ENCODE data around the gene KIF17.

Gene KIF17

DNA sequence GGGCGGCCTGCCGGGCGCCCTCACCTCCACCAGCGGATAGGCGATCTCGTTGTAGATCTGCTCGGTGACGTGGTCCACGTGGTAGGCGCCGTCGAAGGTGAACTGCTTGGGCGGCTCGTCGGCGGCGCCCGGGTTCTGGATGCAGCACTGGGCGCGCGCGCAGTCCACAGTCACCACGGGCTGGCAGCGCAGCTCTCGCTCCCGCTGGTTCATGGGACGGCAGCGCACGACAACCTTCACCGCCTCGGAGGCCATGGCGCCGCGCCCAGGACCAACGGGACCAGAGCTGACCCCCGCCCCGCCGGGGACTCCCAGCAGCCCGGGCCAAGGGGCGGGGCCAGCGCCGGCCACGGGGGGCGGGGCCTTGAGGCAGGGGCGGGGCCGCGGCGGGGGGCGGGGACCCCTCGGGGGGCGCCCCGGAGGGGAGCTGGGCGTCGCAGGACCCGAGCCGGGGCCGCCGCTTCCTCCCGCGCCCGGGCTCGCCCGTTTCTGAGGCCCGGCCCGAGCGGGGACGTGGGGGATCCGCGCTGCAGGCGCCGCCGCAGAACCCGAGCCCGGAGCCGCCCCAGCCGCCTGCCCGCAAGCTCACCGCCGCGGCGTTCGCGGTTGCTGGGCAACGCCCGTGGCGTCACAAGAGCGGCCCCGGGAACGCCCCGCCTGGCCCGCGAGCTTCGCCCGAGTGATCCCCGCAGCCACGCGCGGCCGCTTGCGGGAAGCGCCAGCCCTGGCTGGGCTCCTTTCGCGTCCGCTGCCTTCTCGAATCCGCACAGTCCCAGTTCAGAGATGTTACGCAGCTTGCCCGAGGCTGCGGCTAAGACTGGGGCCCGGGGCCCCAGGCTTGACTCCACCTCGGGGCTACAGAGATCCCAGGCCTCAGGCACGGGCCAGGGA, at the start of gene KIF17:
KIF17 (minus strand) TSS at position 556 of the 891 bp plus-strand sequence; CDS start at position 255, 301 bp downstream.
- TF ChIP-seq, protein P1, sequence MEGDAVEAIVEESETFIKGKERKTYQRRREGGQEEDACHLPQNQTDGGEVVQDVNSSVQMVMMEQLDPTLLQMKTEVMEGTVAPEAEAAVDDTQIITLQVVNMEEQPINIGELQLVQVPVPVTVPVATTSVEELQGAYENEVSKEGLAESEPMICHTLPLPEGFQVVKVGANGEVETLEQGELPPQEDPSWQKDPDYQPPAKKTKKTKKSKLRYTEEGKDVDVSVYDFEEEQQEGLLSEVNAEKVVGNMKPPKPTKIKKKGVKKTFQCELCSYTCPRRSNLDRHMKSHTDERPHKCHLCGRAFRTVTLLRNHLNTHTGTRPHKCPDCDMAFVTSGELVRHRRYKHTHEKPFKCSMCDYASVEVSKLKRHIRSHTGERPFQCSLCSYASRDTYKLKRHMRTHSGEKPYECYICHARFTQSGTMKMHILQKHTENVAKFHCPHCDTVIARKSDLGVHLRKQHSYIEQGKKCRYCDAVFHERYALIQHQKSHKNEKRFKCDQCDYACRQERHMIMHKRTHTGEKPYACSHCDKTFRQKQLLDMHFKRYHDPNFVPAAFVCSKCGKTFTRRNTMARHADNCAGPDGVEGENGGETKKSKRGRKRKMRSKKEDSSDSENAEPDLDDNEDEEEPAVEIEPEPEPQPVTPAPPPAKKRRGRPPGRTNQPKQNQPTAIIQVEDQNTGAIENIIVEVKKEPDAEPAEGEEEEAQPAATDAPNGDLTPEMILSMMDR (IDR thresholded peaks at IDR 0.05; ENCODE audit: low read depth, low read length) = no peak
- peak; percentile 72 to 85 for DNase-seq (ENCODE audit: low read depth in 2 of 2)
- peak within 1 kb of the TSS; percentile 34 to 52 for H3K4me3 ChIP-seq (replicated peaks in 1 of 2; ENCODE audit: low read depth in 2 of 2, low read length in 2 of 2)

DNA sequence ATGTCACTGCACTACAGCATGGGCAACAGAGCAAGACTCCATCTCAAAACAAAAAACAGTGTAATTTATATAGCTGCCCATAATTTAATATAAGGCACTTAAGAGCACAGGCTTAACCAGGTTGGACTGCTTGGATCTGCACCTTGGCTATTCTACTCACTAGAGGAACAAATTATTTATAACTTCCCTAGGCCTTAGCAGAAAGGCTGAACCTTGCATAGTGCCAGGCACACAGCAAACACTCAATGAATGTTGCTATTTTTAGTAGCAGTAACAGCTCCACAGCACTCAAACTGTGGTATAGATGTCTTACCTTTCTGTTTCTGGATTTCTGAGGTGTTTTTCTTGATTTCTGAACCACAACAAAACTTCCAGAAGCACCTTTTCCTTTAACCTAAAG, 49.5 kb upstream of the KIF17 start:
- TF ChIP-seq, protein P1 (IDR thresholded peaks at IDR 0.05; ENCODE audit: low read depth, low read length) = no peak
- no peak overlapping the region for H3K4me3 ChIP-seq (replicated peaks in 1 of 2; ENCODE audit: low read depth in 2 of 2, low read length in 2 of 2)
- DNase-seq (ENCODE audit: low read depth in 2 of 2) = no peak

DNA sequence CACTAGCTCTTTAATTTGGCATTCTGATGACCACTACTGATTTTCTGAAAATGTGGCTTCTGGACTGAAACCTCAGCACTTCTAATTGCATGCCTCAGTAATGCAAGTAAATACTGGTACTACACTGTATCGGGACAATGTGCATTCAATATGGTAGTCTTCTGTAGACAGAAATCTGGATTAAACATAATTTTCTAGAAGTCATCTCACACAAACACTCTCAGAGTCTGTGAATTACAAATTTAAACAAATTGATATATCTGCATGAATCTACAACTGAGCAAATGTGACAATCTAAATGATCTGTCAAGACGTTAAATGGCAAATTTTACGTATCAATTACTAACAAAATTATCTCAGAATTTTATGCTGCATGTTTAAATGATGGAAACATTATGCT, 45.6 kb upstream of the KIF17 start:
- H3K4me3 ChIP-seq (replicated peaks in 1 of 2; ENCODE audit: low read depth in 2 of 2, low read length in 2 of 2) = no peak overlapping the region
- no peak for DNase-seq (ENCODE audit: low read depth in 2 of 2)
- TF ChIP-seq, protein P1 (IDR thresholded peaks at IDR 0.05; ENCODE audit: low read depth, low read length) = no peak

DNA sequence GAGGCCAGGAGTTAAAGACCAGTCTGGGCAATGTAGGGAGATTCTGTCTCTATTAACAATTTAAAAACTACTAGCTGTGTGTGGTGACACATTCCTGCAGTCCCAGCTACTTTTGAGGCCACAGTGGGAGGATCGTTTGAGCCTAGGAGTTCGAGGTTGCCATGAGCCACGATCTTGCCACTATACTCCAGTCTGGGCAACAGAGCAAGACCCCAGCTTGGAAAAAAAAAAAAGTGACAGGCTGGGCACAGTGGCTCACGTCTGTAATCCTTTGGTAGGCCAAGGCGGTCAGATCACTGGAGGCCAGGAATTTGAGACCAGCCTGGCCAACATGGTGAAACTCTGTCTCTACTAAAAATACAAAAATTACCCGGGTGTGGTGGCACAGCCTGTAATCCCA, 42.5 kb upstream of the KIF17 start:
- H3K4me3 ChIP-seq (replicated peaks in 1 of 2; ENCODE audit: low read depth in 2 of 2, low read length in 2 of 2) = no peak overlapping the region
- no peak for DNase-seq (ENCODE audit: low read depth in 2 of 2)
- TF ChIP-seq, protein P1 (IDR thresholded peaks at IDR 0.05; ENCODE audit: low read depth, low read length) = no peak

DNA sequence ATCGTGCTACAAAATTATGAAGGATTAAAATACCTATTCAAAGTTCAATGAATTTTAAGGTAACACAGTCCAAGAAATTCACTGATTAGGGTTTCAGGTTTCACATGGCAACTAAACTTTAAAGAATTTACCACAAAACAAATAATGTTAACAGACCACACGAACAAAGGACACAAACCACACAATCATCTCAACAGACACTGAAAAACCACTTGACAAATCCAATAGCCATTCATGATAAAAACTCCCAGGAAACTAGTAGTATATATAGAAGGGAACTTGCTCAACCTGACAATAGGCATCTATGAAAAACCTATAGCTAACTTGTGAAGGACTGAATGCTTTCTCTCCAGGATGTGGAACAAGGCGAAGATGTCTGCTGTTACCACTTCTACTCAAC, 35.8 kb upstream of the KIF17 start:
- TF ChIP-seq, protein P1 (IDR thresholded peaks at IDR 0.05; ENCODE audit: low read depth, low read length) = no peak
- peak in 1 of 2 donors; percentile 29 for DNase-seq (ENCODE audit: low read depth in 2 of 2)
- H3K4me3 ChIP-seq (replicated peaks in 1 of 2; ENCODE audit: low read depth in 2 of 2, low read length in 2 of 2) = no peak overlapping the region

DNA sequence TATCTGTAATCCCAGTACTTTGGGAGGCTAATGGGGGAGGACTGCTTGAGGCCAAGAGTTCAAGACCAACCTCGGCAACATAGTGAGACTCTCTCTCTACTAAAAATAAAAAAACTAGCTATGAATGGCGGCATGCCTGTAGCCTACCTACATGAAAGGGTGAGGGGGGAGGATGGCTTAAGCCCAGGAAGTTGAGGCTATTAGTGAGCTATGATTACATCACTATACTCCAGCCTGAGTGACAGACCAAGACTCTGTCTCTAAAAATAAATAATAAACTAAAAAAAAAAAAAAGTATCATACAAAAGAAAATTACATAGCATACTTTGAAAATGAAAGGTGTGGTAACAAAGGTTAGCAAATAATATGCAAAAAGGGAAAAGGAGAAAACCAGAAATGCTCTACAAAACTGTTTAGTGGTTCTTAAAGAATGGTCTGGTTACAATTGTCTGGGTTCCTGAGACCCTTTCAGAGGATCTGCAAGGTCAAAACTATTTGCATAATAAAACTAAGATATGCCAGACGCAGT, 33.7 kb upstream of the KIF17 start:
- DNase-seq (ENCODE audit: low read depth in 2 of 2) = no peak
- TF ChIP-seq, protein P1 (IDR thresholded peaks at IDR 0.05; ENCODE audit: low read depth, low read length) = no peak

More for the DNA sequence above, 33.7 kb upstream of the KIF17 start:
- H3K4me3 ChIP-seq (replicated peaks in 1 of 2; ENCODE audit: low read depth in 2 of 2, low read length in 2 of 2) = no peak overlapping the region
